ENCODE data around the gene NCOA7.

- TF ChIP-seq ZNF274 (IDR thresholded peaks at IDR 0.05; ENCODE audit: low read depth, low read length), result no peak
- no peak for TF ChIP-seq YY1 (IDR thresholded peaks at IDR 0.05; ENCODE audit: insufficient read depth, insufficient read length)
These were observed 50.8 kb downstream of the NCOA7 start for GRCh38 chr6:125841356-125842090.
